ENCODE measurements around the gene GLRX. TPM values are rescaled to one million over a fixed set of nuclear protein-coding genes. Genes with fewer than 3 reads are reported as not detected.

The GLRX gene
- total and polyA plus RNA-seq, 10 of the 15 experiments (the other 5 are each of a cell fraction or from before 2014, with no cell fraction given) = 63.0 to 366 (median 186) TPM

DNA sequence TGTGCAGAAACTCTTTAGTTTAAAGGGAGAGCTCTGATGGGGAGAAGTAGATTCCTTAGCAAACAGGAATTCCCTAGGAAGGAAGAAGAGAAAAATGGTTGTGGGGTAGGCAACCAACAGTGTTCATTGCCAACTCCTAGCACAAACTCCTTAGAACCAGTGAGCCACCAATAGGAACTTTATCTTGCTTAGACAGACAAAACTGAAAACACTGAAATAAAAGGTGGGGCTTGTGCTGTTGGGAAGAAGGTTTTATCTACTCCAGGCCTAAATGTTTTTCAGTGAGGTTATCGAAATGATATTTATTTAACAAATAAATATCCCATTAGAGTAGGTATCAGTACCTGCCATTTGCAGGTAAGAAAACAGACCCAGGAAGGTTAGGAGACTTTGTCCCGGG lies 7.7 kb upstream of the GLRX start:
- no peak overlapping the region for H3K27ac ChIP-seq (ENCODE audit: control insufficient read depth, insufficient read depth)
- 98% methylated on average over 2 of the region's 2 CpGs for WGBS (ENCODE audit: insufficient coverage, insufficient replicate concordance, low lambda C conversion rate, missing lambda C conversion rate)
- SMC1A ChIA-PET (ENCODE audit: uncharacterized antibody, unreplicated experiment) = interaction anchor here (1.0 to 3.0 kb wide), 2 partner anchors 10 to 21 kb away, joined by 3 to 42 read pairs; partner anchors contain the start of gene GLRX
- FAIRE-seq (no peak), DNase-seq (ENCODE audit: low read depth, low spot score) (no peak), ATAC-seq (no peak)
- H3K79me2 ChIP-seq (ENCODE audit: control insufficient read depth, insufficient read depth, low read length) = no peaks in the 10 kb centered on the region; the same call in 1 of the 2 replicates
- no peak overlapping the region for H3K4me2 ChIP-seq (ENCODE audit: control insufficient read depth, insufficient read depth)
- H3K27me3 ChIP-seq (replicated peaks in 1 of 2; ENCODE audit: control insufficient read depth in 2 of 2, insufficient read depth in 2 of 2, low read length in 1 of 2) = no peaks in the 10 kb centered on the region
- no peaks in the 10 kb centered on the region for H3K36me3 ChIP-seq (ENCODE audit: control insufficient read depth in 2 of 2, insufficient read depth in 2 of 2, low read length in 1 of 2)
- no TSS peak for BruUV-seq (replicated peaks)
- TF ChIP-seq TAF1 (IDR thresholded peaks at IDR 0.05; ENCODE audit: borderline replicate concordance, low read depth, low read length) (no peak), ESRRA (IDR thresholded peaks at IDR 0.05; ENCODE audit: low read length) (no peak)
- no peak overlapping the region for H3K4me3 ChIP-seq
- POLR2A ChIA-PET = no interaction called here
- intact Hi-C loops (cut with micrococcal nuclease; ENCODE audit: unreplicated experiment) = no loop called here
- RAD21 ChIA-PET (ENCODE audit: unreplicated experiment) = interaction anchor here (2.6 kb wide), 1 partner anchor 48 kb away, joined by 11 read pairs; no protein-coding TSS in a partner anchor
- H4K20me1 ChIP-seq (ENCODE audit: control insufficient read depth, insufficient read depth) = no peaks in the 10 kb centered on the region
- H3K9me3 ChIP-seq (replicated peaks; ENCODE audit: control insufficient read depth, insufficient read depth, low read length) = no peaks in the 10 kb centered on the region
- H3K4me1 ChIP-seq (ENCODE audit: control insufficient read depth, insufficient read depth, low read length) = peaks cover 11% of the 10 kb centered on the region; the same call in 1 of the 2 replicates
- H2AFZ ChIP-seq (ENCODE audit: control insufficient read depth, low read depth, low read length) = no peak overlapping the region
- CTCF ChIA-PET = interaction anchor here (3.1 kb wide), 1 partner anchor 49 kb away, joined by 12 read pairs; no protein-coding TSS in a partner anchor
- in situ Hi-C loops (cut with MboI) = no loop called here
- no peak overlapping the region for H3K9ac ChIP-seq (ENCODE audit: control insufficient read depth, insufficient read depth, low read length)

DNA sequence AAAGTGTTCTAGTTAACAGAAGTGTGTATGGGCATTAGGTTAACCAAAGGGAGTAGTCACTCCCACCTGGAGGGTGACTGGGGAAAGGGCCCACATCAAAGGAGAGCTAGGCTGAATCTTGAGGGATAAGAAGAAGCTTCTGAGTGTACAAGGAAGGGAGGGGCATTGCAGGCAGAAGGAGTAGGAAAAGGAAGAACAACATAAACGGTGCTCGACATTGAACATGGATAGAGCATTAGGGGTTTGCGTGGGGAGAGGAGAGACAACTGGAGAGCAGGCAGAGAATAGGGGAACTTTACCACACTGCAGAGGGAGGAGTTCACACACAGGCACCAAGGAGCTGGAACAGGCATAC lies 5.3 kb upstream of the GLRX start:
- RAD21 ChIA-PET (ENCODE audit: unreplicated experiment) = no interaction called here
- no peak overlapping the region for H3K4me3 ChIP-seq

More for the DNA sequence above, 5.3 kb upstream of the GLRX start:
- in situ Hi-C loops (cut with MboI) = no loop called here
- ATAC-seq = no peak
- SMC1A ChIA-PET (ENCODE audit: uncharacterized antibody, unreplicated experiment) = interaction anchor here (0.8 to 1.4 kb wide), 2 partner anchors 10 to 46 kb away, joined by 3 to 4 read pairs; no protein-coding TSS in a partner anchor
- Histone ChIP-seq H2AFZ (ENCODE audit: control insufficient read depth, low read depth, low read length) (no peak overlapping the region), H4K20me1 (ENCODE audit: control insufficient read depth, insufficient read depth) (no peaks in the 10 kb centered on the region), H3K27ac (ENCODE audit: control insufficient read depth, insufficient read depth) (no peak overlapping the region), H3K9ac (ENCODE audit: control insufficient read depth, insufficient read depth, low read length) (no peak overlapping the region), H3K4me1 (ENCODE audit: control insufficient read depth, insufficient read depth, low read length) (peaks cover 18% of the 10 kb centered on the region), H3K36me3 (ENCODE audit: control insufficient read depth in 2 of 2, insufficient read depth in 2 of 2, low read length in 1 of 2) (no peaks in the 10 kb centered on the region), H3K27me3 (replicated peaks in 1 of 2; ENCODE audit: control insufficient read depth in 2 of 2, insufficient read depth in 2 of 2, low read length in 1 of 2) (no peaks in the 10 kb centered on the region), H3K79me2 (ENCODE audit: control insufficient read depth, insufficient read depth, low read length) (no peaks in the 10 kb centered on the region; the same call in 1 of the 2 replicates), H3K4me2 (ENCODE audit: control insufficient read depth, insufficient read depth) (no peak overlapping the region), H3K9me3 (replicated peaks; ENCODE audit: control insufficient read depth, insufficient read depth, low read length) (no peaks in the 10 kb centered on the region)
- no peak for FAIRE-seq
- POLR2A ChIA-PET = interaction anchor here (0.6 to 1.1 kb wide), 3 partner anchors 19 to 521 kb away, joined by 3 to 4 read pairs (median 3); partner anchors contain the start of gene RFESD
- intact Hi-C loops (cut with micrococcal nuclease; ENCODE audit: unreplicated experiment) = no loop called here
- TF ChIP-seq MYC (IDR thresholded peaks at IDR 0.05; ENCODE audit: insufficient read depth, insufficient read length, insufficient replicate concordance, low read length, severe bottlenecking) = no peak
- TF ChIP-seq ZNF384 (IDR thresholded peaks at IDR 0.05; ENCODE audit: borderline replicate concordance, low read depth, low read length) = no peak
- TF ChIP-seq JUND (IDR thresholded peaks at IDR 0.05; ENCODE audit: low read depth, low read length) = no peak
- TF ChIP-seq HCFC1 (IDR thresholded peaks at IDR 0.05; ENCODE audit: low read length) = no peak
- no peak for TF ChIP-seq IKZF2 (IDR thresholded peaks at IDR 0.05)
- TF ChIP-seq NFYB (IDR thresholded peaks at IDR 0.05; ENCODE audit: insufficient read depth, low read depth, low read length) = no peak
- BruUV-seq (replicated peaks) = no TSS peak
- CTCF ChIA-PET = interaction anchor here (0.6 to 2.1 kb wide), 4 partner anchors 9 to 47 kb away, joined by 3 to 8 read pairs (median 4); no protein-coding TSS in a partner anchor
- no peak for DNase-seq (ENCODE audit: low read depth, low spot score)
- WGBS (ENCODE audit: insufficient coverage, insufficient replicate concordance, low lambda C conversion rate, missing lambda C conversion rate) = 100% methylated on average over 3 of the region's 3 CpGs
